Omental fat pad (tissue), 4 donors: ENCODE results near the gene ACSS1. TPM values are rescaled to one million over a fixed set of nuclear protein-coding genes. Genes with fewer than 3 reads are reported as not detected.
A peak's percentile ranks its signal among the peaks of the same experiment; 100 is the strongest.

Experiments
- ATAC-seq: fragments of 150-250 bp; one replicate; pipeline ENCODE4 v1.9.1; 2016; ENCODE audit warnings: mild to moderate bottlenecking, moderate library complexity; ENCODE audit not compliant: low FRiP score
- DNase-seq: peaks from one replicate; pipeline ENCODE4 v3.0.0-alpha.2; 2019; ENCODE audit warnings: low spot score
- total RNA-seq, 4 donors: library from RNA; depleted of rRNA; stranded (reverse); fragments of >200 nt; gene quantifications; one replicate each; pipeline ENCODE4 v1.1.0, GENCODE V29; 2016
- TF ChIP-seq, protein P1 (sequence below), 3 donors: fragments of 450-650 bp; IDR thresholded peaks; one replicate each; pipeline ENCODE4 v1.5.1; 2016 to 2017; ENCODE audit warnings: antibody characterized with exemption in 3 of 3, mild to moderate bottlenecking in 3 of 3, moderate library complexity in 2 of 3

The ACSS1 gene
- total RNA-seq, 4 donors from 2014 or later = 15.9 to 45.4 (median 19.0) TPM

DNA sequence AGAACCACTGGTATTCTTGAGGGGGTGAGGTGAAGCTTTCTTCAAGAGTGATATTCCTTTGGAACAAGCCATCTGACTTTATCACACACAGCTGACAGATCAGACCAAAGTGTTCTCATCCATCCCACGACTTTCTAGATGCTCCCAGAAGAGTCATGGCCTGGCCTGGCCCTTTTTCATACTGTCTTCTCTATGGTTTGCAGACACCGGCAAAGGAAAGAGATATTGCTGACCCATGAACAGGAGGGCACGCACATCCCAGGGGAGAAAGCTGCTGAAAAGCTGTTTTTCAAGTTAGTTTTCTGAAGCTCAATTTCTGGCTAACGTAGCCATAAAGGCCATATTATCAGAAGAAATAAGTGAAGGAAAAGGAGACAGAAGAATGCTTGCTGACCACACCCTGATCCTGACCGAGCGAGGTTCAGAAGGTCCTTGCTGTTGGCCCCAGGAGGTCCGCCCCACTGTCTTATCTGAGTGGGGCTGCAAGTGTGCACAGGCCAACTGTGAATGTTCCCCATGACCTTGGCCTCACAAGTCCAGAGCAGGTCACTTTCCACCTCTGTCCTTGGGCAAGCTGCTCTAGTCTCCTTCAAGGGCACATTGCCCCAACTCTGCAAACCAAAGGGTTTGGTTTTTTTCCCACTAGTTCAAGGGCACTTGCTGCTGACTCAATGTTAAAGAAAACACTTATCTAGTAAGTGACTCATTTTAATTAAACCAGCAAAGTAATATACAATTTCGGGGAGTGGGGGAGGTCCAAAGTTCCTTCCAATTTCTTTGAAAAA, 2.0 kb downstream of the ACSS1 start:
- ATAC-seq (no peak), DNase-seq (no peak)
- TF ChIP-seq, protein P1, sequence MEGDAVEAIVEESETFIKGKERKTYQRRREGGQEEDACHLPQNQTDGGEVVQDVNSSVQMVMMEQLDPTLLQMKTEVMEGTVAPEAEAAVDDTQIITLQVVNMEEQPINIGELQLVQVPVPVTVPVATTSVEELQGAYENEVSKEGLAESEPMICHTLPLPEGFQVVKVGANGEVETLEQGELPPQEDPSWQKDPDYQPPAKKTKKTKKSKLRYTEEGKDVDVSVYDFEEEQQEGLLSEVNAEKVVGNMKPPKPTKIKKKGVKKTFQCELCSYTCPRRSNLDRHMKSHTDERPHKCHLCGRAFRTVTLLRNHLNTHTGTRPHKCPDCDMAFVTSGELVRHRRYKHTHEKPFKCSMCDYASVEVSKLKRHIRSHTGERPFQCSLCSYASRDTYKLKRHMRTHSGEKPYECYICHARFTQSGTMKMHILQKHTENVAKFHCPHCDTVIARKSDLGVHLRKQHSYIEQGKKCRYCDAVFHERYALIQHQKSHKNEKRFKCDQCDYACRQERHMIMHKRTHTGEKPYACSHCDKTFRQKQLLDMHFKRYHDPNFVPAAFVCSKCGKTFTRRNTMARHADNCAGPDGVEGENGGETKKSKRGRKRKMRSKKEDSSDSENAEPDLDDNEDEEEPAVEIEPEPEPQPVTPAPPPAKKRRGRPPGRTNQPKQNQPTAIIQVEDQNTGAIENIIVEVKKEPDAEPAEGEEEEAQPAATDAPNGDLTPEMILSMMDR (IDR thresholded peaks at IDR 0.05) = no peak

DNA sequence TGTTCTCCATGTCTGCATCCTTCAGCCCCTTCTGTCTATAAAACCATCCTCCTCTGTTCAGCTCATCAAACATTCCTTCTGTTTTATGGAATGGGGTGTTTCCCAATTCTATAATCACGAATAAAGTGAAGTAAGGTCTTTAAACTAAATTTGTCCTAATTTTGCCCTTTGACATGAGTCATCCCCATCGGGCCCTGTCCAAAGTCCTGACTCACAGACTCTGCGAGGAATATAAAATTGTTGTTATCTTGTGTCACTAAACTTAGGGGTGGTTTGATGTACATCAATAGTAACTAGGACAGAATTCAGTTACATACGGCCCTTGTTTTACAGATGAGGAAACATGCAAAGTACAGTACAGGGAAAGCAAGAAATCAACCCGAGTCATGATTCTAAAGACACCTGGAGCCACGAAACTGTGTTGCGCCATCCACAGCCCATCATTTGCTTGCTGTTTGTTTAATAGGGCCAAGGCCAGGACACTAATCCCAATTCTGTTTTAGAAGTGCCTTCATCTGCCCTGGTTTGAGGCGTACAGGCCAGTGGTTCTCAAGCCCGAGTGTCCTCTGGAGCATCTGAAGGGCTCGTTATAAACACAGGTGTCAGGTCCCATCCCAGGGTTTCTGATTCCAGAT, 2.8 kb downstream of the ACSS1 start:
- ATAC-seq (no peak), DNase-seq (no peak)
- TF ChIP-seq, protein P1 (IDR thresholded peaks at IDR 0.05) = no peak

DNA sequence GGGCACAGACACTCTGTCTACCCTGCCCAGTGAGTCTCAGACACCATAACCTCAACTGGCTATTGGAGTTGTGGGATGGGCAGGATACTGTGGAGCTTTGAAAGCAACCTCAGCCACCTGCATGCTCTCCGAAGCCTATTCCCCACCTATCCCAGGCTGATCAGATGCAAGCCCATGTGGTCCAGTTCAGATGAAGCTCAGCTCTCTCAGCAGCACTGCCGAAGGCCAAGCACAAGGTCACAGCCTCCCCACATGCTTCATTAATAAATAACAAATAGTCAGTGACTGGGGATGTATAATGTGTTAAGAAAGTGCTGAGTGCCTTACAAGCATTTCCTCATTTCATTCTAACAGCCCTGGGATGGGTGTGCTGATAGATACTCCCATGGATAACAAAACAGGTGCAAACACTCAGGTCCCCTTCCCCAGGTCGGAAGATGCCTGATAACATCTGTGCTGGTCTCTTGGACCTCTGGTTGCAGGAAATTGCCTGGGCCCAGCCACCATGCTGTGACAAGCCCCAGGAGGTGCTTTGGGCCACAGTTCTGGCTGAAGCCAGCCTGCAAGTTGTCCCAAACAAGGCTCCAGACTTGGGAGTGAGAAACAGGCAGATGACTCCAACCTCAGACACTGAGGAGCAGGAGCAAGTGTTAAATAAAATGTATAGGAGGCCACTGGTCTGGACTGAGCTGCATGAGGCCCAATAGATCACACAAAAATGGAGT, 3.7 kb downstream of the ACSS1 start:
- no peak for ATAC-seq
- no peak for DNase-seq
- TF ChIP-seq, protein P1 (IDR thresholded peaks at IDR 0.05) = no peak

DNA sequence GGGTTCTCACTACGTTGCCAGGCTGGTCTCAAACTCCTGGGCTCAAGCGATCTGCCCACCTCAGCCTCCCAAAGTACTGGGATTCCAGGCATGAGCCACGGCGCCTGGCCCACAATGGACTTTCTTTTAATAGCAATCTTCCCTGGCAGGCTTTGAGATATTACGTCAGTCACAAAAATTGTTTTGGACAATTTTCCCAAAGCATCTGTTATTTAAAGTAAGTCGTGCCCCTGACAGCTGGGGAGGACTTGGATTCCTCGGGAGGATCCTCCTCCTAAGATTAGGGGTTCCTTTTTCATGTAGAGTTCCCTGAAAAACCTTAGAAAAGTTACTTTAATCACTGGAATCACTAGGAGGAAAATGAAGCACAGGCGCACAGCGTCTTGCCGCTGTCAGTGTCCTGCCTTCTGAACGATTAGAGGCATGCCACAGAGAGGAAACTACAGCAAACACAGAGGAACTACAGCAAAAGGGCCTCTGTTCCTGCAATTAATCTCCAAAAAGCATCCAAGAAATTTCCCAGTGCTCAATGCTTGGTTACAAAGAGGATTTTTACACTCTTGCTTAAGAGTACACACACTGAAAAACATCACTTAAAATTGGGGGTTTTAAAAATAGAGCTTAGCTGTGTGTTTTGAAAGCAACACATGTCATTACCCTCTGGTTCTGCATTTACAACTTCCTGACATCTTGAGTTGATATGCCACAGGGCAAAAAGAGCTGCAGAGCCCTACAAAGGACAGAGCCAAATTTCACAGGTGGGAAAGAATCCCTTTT, 4.5 kb downstream of the ACSS1 start:
- no peak for DNase-seq
- TF ChIP-seq, protein P1 (IDR thresholded peaks at IDR 0.05) = no peak
- no peak for ATAC-seq

DNA sequence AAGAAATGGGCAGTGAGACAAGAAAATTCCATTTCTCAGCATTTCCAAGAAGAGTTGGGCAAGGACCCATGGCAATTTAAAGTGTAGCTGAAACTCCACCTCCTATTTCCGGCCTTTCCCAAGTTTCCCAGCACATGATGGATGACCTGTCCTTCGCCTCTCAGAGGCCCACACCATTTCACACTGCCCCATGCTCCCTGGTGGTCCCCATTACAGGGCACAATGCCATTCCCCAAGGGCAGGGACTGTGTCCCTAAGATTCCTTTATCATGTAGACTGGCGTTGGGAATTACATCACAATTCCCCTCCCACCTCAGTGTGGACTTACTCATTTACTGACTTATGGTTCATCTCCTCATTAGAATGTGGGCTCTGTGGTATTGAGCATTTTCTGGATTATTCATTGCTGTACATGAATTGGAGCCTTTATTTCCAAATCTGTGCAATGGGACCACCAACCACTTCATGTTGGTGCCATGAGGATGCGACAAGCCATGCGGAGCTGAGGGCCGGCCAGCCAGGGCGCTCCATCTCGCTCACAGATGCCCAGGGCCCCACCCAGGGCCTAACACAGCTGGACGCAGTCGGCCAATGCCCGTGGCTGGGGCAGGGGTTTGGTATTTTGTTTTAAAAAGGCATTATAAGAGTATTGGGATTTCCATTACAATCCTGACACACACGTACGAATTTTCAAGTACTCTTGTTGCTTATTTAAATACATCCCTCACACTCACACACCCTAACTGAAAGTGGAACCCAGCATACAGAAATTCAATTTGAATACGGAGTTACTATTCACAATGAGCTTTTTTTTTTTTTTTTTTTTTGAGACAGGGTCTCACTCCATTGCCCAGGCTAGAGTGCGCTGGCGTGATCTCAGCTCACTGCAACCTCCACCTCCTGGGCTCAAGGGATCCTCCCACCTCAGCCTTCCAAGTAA, 5.4 kb downstream of the ACSS1 start:
- DNase-seq (no peak), ATAC-seq (peak; percentile 62)
- TF ChIP-seq, protein P1 (IDR thresholded peaks at IDR 0.05) = no peak
